ENCODE data around the gene TEAD4.

DNA sequence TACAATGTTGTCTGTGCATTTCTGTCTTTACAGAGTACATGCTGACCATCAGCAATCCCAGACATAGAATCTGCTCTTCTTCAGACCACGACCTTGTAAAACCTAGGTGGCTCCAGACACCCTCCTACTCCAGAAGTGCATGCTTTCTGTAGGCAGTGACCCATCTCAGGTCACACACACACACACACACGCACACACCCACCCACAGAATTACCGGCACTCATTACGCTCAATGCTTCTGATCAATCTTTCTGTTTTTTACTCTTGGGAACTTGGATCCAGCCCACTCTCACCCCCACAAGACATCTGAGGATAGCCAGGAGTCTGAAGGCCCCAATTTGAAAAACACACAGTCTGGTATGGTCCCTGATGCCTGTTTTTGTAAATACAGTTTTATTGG, 110.5 kb downstream of the TEAD4 start:
- TF ChIP-seq, protein P1, sequence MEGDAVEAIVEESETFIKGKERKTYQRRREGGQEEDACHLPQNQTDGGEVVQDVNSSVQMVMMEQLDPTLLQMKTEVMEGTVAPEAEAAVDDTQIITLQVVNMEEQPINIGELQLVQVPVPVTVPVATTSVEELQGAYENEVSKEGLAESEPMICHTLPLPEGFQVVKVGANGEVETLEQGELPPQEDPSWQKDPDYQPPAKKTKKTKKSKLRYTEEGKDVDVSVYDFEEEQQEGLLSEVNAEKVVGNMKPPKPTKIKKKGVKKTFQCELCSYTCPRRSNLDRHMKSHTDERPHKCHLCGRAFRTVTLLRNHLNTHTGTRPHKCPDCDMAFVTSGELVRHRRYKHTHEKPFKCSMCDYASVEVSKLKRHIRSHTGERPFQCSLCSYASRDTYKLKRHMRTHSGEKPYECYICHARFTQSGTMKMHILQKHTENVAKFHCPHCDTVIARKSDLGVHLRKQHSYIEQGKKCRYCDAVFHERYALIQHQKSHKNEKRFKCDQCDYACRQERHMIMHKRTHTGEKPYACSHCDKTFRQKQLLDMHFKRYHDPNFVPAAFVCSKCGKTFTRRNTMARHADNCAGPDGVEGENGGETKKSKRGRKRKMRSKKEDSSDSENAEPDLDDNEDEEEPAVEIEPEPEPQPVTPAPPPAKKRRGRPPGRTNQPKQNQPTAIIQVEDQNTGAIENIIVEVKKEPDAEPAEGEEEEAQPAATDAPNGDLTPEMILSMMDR (conservative IDR thresholded peaks at IDR 0.05; ENCODE audit: low read depth, low read length) = no peak
- no peak for TF ChIP-seq EZH2 (IDR thresholded peaks at IDR 0.05; ENCODE audit: borderline replicate concordance, low read depth, low read length, poor library complexity, severe bottlenecking)

All from A673 (cell line).